ENCODE results near the gene NUAK2.

- TF ChIP-seq CTCF (conservative IDR thresholded peaks at IDR 0.05) (no peak), ZFX (IDR thresholded peaks at IDR 0.05) (no peak)
Observed at GRCh38 chr1:205271277-205271676, 50.3 kb downstream of the NUAK2 start.
